Thyroid gland (tissue), 4 donors: ENCODE measurements around the gene NGEF. TPM values are rescaled to one million over a fixed set of nuclear protein-coding genes. Genes with fewer than 3 reads are reported as not detected.

Experiments
- DNase-seq, 2 donors: peaks; one replicate each; pipeline ENCODE4 v3.0.0-alpha.2; 2019
- H3K27ac ChIP-seq, 3 donors: fragments of 200-600 bp; sonication (generic); 1 replicate in 2 of 3; 2 replicates in 1 of 3; pipeline ENCODE4 v1.5.1; 2016 to 2019; ENCODE audit warnings: mild to moderate bottlenecking in 1 of 3, moderate library complexity in 1 of 3
- H3K27me3 ChIP-seq: fragments of 200-600 bp; sonication (generic); one replicate; pipeline ENCODE4 v1.5.1; 2019
- H3K36me3 ChIP-seq, 2 donors: fragments of 200-600 bp; sonication (generic); one replicate each; pipeline ENCODE4 v1.5.1; 2016 to 2019
- H3K4me1 ChIP-seq, 2 donors: fragments of 200-600 bp; sonication (generic); one replicate each; pipeline ENCODE4 v1.5.1; 2017 to 2019
- H3K4me3 ChIP-seq, 3 donors: fragments of 200-600 bp; sonication (generic); replicated peaks in 1 of 3; 1 replicate in 2 of 3; 2 replicates in 1 of 3; pipeline ENCODE4 v1.5.1; 2016; ENCODE audit warnings: mild to moderate bottlenecking in 1 of 3
- H3K9me3 ChIP-seq: fragments of 200-600 bp; sonication (generic); one replicate; pipeline ENCODE4 v1.5.1; 2017
- CTCF ChIP-seq, 6 experiments: fragments of 200-600 bp in 3 of 6; fragments of 450-650 bp in 3 of 6; sonication (generic) in 3 of 6; IDR thresholded peaks; one replicate each; pipeline ENCODE4 v1.5.1; 2016 to 2019; ENCODE audit warnings: antibody characterized with exemption in 6 of 6, mild to moderate bottlenecking in 2 of 6, inconsistent platforms in 1 of 6, moderate library complexity in 1 of 6
- POLR2A ChIP-seq, 2 donors: fragments of 450-650 bp; IDR thresholded peaks; one replicate each; pipeline ENCODE4 v1.6.1; 2017; ENCODE audit warnings: antibody characterized with exemption in 2 of 2, mild to moderate bottlenecking in 2 of 2, moderate library complexity in 1 of 2
- WGBS, 2 donors: methylation state at CpG; one replicate each; pipeline ENCODE4 v1.1.5; 2017; 5-methylcytosine and 5-hydroxymethylcytosine counted together
- intact Hi-C: fragments of 100-400 bp; cut with DNase I; formaldehyde crosslinking; loops from one replicate; pipeline ENCODE4 v1.15.1; 2023
- total RNA-seq, 4 donors: library from RNA; depleted of rRNA; stranded (reverse); fragments of >200 nt; gene quantifications; one replicate each; pipeline ENCODE4 v1.2.3, GENCODE V29; 2016

The NGEF gene
- total RNA-seq, 4 donors from 2014 or later, result 0.11 to 2.1 TPM; not detected in 2

GRCh38 chr2:233012301-233012971 is 620 bp downstream of the NGEF start:
- 77 to 81% methylated on average over 12 of the region's 12 CpGs for WGBS, 2 donors
- DNase-seq, result no peak
- Histone ChIP-seq H3K9me3 (no peaks in the 10 kb centered on the region), H3K27me3 (no peaks in the 10 kb centered on the region), H3K4me3 (no peak overlapping the region), H3K27ac (no peak overlapping the region), H3K4me1 (no peaks in the 10 kb centered on the region), H3K36me3 (no peaks in the 10 kb centered on the region)
- intact Hi-C loops, result no loop called here
- no peak for TF ChIP-seq POLR2A (IDR thresholded peaks at IDR 0.05)
- no peak for TF ChIP-seq CTCF (IDR thresholded peaks at IDR 0.05)

- Histone ChIP-seq H3K4me1 (no peaks in the 10 kb centered on the region), H3K27me3 (no peaks in the 10 kb centered on the region), H3K4me3 (no peak overlapping the region), H3K9me3 (no peaks in the 10 kb centered on the region), H3K27ac (no peak overlapping the region), H3K36me3 (no peaks in the 10 kb centered on the region)
- TF ChIP-seq POLR2A (IDR thresholded peaks at IDR 0.05) (no peak), CTCF (IDR thresholded peaks at IDR 0.05) (no peak)
- no peak for DNase-seq
- 64 to 90% methylated on average over 1 of the region's 1 CpG for WGBS, 2 donors
- intact Hi-C loops, result no loop called here
Observed at GRCh38 chr2:233011702-233012131, 1.3 kb downstream of the NGEF start.

- Histone ChIP-seq H3K36me3 (no peaks in the 10 kb centered on the region), H3K9me3 (no peaks in the 10 kb centered on the region), H3K27ac (no peak overlapping the region), H3K27me3 (no peaks in the 10 kb centered on the region), H3K4me3 (no peak overlapping the region), H3K4me1 (no peaks in the 10 kb centered on the region)
- DNase-seq, result no peak
- intact Hi-C loops, result no loop called here
- TF ChIP-seq CTCF (IDR thresholded peaks at IDR 0.05), result no peak
- no peak for TF ChIP-seq POLR2A (IDR thresholded peaks at IDR 0.05)
- 93 to 95% methylated on average over 6 of the region's 6 CpGs for WGBS, 2 donors
Observed at GRCh38 chr2:233011268-233011650, 1.8 kb downstream of the NGEF start.

DNA sequence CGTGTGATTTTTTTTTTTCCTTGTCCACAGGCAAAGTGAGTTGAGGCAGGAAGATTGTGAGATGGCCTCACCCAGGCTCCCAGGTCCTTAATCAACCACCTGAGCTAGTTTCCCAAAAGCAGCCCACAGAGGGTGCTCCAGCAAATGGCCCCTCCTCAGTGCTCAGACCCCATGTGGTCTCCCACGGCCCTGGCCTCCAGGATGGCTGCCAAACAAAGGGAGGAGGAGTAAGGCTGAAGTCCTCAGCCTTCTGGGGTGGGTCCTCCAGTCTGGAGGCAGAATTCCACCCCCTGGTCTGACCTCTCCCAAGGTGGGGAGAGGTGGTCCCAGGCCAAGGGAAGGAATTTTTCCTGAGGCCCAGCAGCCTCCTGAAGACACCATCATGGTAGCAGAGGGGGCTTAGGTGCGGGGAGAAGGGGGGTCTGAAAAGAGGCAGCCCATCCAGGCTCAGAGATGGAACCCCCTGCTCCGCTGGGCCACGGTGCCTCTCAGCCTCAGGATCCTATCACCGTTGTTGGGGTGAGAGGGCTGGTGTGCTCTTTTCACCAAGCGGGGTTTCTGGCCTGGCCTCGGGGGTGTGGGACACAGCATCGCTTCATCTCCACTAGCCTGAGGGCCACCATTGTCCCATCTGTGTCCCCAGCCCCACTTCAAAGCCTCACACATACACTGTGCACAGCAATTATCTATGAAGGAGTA is 2.3 kb downstream of the NGEF start:
- Histone ChIP-seq H3K27ac (no peak overlapping the region), H3K27me3 (no peaks in the 10 kb centered on the region), H3K4me3 (no peak overlapping the region), H3K36me3 (no peaks in the 10 kb centered on the region), H3K9me3 (no peaks in the 10 kb centered on the region), H3K4me1 (no peaks in the 10 kb centered on the region)
- TF ChIP-seq CTCF (IDR thresholded peaks at IDR 0.05), result no peak
- no peak for TF ChIP-seq POLR2A (IDR thresholded peaks at IDR 0.05)
- WGBS, 2 donors, result 86 to 90% methylated on average over 9 of the region's 9 CpGs
- no peak for DNase-seq
- intact Hi-C loops, result no loop called here

DNA sequence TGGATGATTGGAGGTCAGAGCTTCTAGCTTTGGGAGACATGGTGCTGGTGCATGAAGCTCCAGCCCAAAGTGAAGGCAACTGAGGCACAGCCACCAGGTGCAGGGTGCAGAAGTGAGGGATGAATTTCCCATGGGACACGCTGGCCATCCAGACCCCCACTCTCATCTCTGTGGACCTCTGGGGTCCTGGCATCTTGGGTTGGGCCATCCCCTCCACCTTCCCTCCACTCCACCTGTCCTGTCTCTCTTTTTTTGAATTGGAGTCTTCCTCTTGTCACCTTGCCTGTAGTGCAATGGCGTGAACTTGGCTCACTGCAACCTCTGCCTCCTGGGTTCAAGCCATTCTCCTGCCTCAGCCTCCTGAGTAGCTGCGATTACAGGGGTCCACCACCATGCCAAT is 3.4 kb downstream of the NGEF start:
- Histone ChIP-seq H3K4me1 (no peaks in the 10 kb centered on the region), H3K27ac (no peak overlapping the region), H3K9me3 (no peaks in the 10 kb centered on the region), H3K4me3 (no peak overlapping the region), H3K27me3 (no peaks in the 10 kb centered on the region), H3K36me3 (no peaks in the 10 kb centered on the region)
- intact Hi-C loops, result no loop called here
- no peak for DNase-seq
- 95% methylated on average over 3 of the region's 3 CpGs for WGBS, 2 donors
- TF ChIP-seq CTCF (IDR thresholded peaks at IDR 0.05), result no peak
- no peak for TF ChIP-seq POLR2A (IDR thresholded peaks at IDR 0.05)
